Stomach smooth muscle (tissue), 2 donors: Measurements from ENCODE around the gene MAGI1.

ENCODE experiments used
- H3K27ac ChIP-seq: one replicate; pipeline ENCODE4 v1.7.0; 2013; ENCODE audit warnings: mild to moderate bottlenecking, low read length, inconsistent platforms
- H3K27me3 ChIP-seq, 2 donors: one replicate each; pipeline ENCODE4 v1.7.0; 2013; ENCODE audit warnings: low read length in 2 of 2; ENCODE audit not compliant: insufficient read depth in 2 of 2, control insufficient read depth in 1 of 2
- H3K36me3 ChIP-seq, 2 donors: one replicate each; pipeline ENCODE4 v1.7.0; 2013; ENCODE audit warnings: low read length in 2 of 2; ENCODE audit not compliant: control insufficient read depth in 2 of 2, insufficient read depth in 2 of 2
- H3K4me1 ChIP-seq: one replicate; pipeline ENCODE4 v1.7.0; 2013; ENCODE audit warnings: low read length; ENCODE audit not compliant: control insufficient read depth, insufficient read depth
- H3K4me3 ChIP-seq, 2 donors: one replicate each; pipeline ENCODE4 v1.7.0; 2013; ENCODE audit warnings: low read length in 2 of 2
- H3K9ac ChIP-seq, 2 donors: one replicate each; pipeline ENCODE4 v1.7.0; 2013; ENCODE audit warnings: low read length in 2 of 2, mild to moderate bottlenecking in 1 of 2
- H3K9me3 ChIP-seq, 2 donors: one replicate each; pipeline ENCODE4 v1.7.0; 2013; ENCODE audit warnings: low read length in 2 of 2; ENCODE audit not compliant: control insufficient read depth in 2 of 2
- donor health status: healthy.
- donor health status: Pancreatic carcinoma.

MAGI1 gene

DNA sequence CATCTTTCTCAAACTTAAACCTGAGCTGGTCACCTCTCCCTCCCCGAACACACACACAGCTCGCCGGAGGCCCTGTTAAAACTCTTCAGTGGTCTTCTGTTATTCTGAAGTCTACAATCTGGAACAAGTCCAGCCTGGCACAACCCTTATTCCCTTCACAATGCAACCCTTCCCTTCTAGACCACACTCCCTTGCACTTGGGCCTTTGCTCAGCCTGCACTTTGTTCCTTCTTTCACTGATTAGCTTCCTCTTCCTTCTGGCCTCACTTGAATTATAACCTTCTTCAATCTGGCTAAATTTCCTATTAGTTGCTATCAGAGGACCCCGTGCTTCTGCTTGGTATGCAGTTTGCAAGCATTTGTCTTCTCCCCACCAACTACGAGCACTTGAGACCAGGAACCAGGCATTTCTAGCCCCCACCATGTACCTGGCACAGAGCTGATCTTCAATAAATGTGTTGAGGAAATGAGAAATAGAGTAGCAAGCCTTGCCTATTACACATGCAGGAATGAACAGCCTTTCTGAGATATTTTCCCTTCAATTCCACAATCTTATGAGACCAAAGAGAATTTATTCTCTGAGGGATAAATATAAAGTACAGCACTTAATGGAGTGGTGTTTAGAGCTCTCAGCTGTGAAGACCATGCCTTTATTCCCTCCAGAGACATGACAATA, 687.8 kb downstream of the MAGI1 start:
- H3K27ac ChIP-seq: no peak overlapping the region
- no peak overlapping the region for H3K4me3 ChIP-seq
- H3K9ac ChIP-seq: no peak overlapping the region
- H3K4me1 ChIP-seq: no peaks in the 10 kb centered on the region
- peaks cover 0 to 2% of the 10 kb centered on the region in 2 donors for H3K36me3 ChIP-seq
- H3K27me3 ChIP-seq: no peaks in the 10 kb centered on the region
- H3K9me3 ChIP-seq: no peaks in the 10 kb centered on the region

- Histone ChIP-seq H3K4me1 (no peaks in the 10 kb centered on the region), H3K36me3 (no peaks in the 10 kb centered on the region), H3K9me3 (no peaks in the 10 kb centered on the region), H3K9ac (no peak overlapping the region), H3K27ac (no peak overlapping the region), H3K27me3 (no peaks in the 10 kb centered on the region), H3K4me3 (no peak overlapping the region)
Measured at GRCh38 chr3:65348398-65348995, 690.2 kb downstream of the MAGI1 start.

GRCh38 chr3:65347166-65347565, 691.6 kb downstream of the MAGI1 start:
- no peaks in the 10 kb centered on the region for H3K9me3 ChIP-seq
- H3K4me3 ChIP-seq: no peak overlapping the region
- no peak overlapping the region for H3K27ac ChIP-seq
- no peaks in the 10 kb centered on the region for H3K27me3 ChIP-seq
- no peaks in the 10 kb centered on the region for H3K36me3 ChIP-seq
- H3K9ac ChIP-seq: no peak overlapping the region
- no peaks in the 10 kb centered on the region for H3K4me1 ChIP-seq

- no peaks in the 10 kb centered on the region for H3K36me3 ChIP-seq
- no peaks in the 10 kb centered on the region for H3K4me1 ChIP-seq
- no peak overlapping the region for H3K27ac ChIP-seq
- no peak overlapping the region for H3K9ac ChIP-seq
- H3K9me3 ChIP-seq: no peaks in the 10 kb centered on the region
- H3K27me3 ChIP-seq: peaks cover 0 to 2% of the 10 kb centered on the region in 2 donors
- H3K4me3 ChIP-seq: no peak overlapping the region
Measured at GRCh38 chr3:65344846-65345245, 693.9 kb downstream of the MAGI1 start.

DNA sequence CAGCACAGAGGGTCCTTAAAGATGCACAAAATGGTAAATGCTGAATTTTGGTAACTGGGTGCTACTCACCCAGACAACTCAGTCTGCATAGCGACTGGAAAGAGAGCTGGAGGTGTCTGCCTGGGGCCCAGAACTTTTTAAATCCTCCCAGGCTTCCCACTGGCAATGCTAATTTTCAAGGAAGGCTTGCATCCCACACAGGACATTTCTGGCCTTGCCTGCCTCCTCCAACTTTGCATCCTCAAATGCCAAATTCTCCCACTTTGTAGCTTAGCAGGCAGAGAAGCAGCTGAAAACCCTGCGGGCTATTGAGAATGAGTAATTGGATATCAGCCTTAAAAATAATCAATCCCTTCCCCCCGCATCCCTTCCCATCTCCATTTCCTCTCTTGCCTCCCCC, 694.3 kb downstream of the MAGI1 start:
- Histone ChIP-seq H3K27ac (no peak overlapping the region), H3K9me3 (no peaks in the 10 kb centered on the region), H3K36me3 (no peaks in the 10 kb centered on the region), H3K9ac (no peak overlapping the region), H3K27me3 (peaks cover 0 to 2% of the 10 kb centered on the region in 2 donors), H3K4me3 (no peak overlapping the region), H3K4me1 (no peaks in the 10 kb centered on the region)

GRCh38 chr3:65343736-65344135, 695.0 kb downstream of the MAGI1 start:
- Histone ChIP-seq H3K9ac (no peak overlapping the region), H3K36me3 (no peaks in the 10 kb centered on the region), H3K27me3 (peaks cover 0 to 2% of the 10 kb centered on the region in 2 donors), H3K27ac (no peak overlapping the region), H3K9me3 (no peaks in the 10 kb centered on the region), H3K4me1 (no peaks in the 10 kb centered on the region), H3K4me3 (no peak overlapping the region)

GRCh38 chr3:65343026-65343425, 695.7 kb downstream of the MAGI1 start:
- Histone ChIP-seq H3K4me3 (no peak overlapping the region), H3K4me1 (no peaks in the 10 kb centered on the region), H3K9ac (no peak overlapping the region), H3K27ac (no peak overlapping the region), H3K36me3 (no peaks in the 10 kb centered on the region), H3K9me3 (no peaks in the 10 kb centered on the region), H3K27me3 (peaks cover 0 to 2% of the 10 kb centered on the region in 2 donors)

DNA sequence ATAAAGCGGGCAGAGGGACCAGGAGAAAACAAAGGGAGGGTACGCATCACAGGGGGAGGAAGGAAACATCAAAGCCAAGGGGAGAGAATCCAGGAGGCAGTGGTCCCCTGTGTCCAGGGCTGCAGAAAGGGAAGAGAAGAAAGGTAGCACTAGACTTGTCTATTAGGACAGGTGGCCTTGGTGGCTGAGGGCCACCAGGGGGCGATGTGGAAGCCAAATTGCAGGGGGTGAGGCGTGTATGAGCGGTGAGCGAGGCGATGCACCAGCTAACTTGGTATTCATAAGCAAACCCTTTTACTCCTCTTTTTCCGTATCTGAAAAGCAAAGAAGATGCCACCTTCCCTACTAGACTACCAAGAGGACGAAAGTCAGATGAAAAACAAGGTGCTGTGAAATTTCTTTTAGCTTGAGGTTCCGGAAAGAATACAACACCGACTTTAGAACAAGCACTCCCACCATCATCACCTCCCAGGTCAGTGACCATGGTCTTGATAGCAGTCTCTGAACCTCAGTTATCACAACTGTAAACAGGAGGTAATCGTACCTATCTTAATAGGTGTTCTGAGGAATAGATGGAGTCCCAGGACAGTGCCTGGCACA, 696.5 kb downstream of the MAGI1 start:
- Histone ChIP-seq H3K4me1 (no peaks in the 10 kb centered on the region), H3K9me3 (no peaks in the 10 kb centered on the region), H3K4me3 (no peak overlapping the region), H3K9ac (no peak overlapping the region), H3K36me3 (no peaks in the 10 kb centered on the region), H3K27ac (no peak overlapping the region), H3K27me3 (peaks cover 0 to 4% of the 10 kb centered on the region in 2 donors)

- Histone ChIP-seq H3K9me3 (no peaks in the 10 kb centered on the region), H3K4me3 (no peak overlapping the region), H3K4me1 (no peaks in the 10 kb centered on the region), H3K9ac (no peak overlapping the region), H3K36me3 (no peaks in the 10 kb centered on the region), H3K27ac (no peak overlapping the region), H3K27me3 (peaks cover 0 to 4% of the 10 kb centered on the region in 2 donors)
Measured at GRCh38 chr3:65339192-65339740, 699.5 kb downstream of the MAGI1 start.

DNA sequence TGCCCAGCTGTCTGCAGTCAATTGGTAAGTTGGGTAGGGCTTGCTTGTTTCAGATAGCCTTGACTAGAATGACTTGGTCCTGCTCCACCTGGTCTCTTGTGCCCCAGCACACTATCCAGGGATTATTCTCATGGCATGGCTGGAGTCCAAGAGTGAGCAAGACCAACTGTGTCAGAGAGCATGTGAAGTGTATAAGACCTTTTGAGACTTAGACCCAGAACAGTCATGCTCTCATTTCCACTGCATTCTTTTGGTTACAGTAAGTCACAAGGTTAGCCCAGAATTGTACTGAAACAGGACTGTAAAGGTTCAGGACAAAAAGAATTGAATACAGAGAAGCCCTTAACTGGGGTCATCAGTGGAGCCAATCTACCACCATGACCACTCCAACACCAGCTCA, 700.1 kb downstream of the MAGI1 start:
- H3K4me3 ChIP-seq: no peak overlapping the region
- H3K27ac ChIP-seq: no peak overlapping the region
- peaks cover 0 to 4% of the 10 kb centered on the region in 2 donors for H3K27me3 ChIP-seq
- no peaks in the 10 kb centered on the region for H3K9me3 ChIP-seq
- no peaks in the 10 kb centered on the region for H3K4me1 ChIP-seq
- H3K9ac ChIP-seq: no peak overlapping the region
- H3K36me3 ChIP-seq: no peaks in the 10 kb centered on the region

DNA sequence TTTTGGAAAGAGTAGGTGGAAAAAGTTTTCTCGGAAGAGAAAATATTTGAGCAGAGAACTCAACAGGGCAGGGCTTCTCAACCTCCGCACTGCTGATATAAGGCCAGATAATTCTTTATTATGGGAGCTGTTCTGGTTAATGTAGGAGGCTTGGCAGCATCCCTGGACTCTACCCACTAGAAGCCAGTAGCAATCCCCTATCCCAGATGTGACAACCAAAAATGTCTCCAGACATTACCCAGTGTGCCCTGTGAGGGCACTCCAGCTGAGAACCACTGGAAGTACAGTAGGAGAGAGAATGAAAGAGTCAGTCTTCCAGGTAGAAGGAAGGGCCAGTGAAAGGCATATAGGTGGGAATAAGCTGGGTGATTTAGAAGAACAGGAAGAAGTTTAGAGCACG, 703.1 kb downstream of the MAGI1 start:
- Histone ChIP-seq H3K36me3 (no peaks in the 10 kb centered on the region), H3K4me1 (no peaks in the 10 kb centered on the region), H3K4me3 (no peak overlapping the region), H3K9me3 (no peaks in the 10 kb centered on the region), H3K9ac (no peak overlapping the region), H3K27ac (no peak overlapping the region), H3K27me3 (peaks cover 0 to 4% of the 10 kb centered on the region in 2 donors)
